Measurements from ENCODE around the gene CAMLG. TPM values are rescaled to one million over a fixed set of nuclear protein-coding genes. Genes with fewer than 3 reads are reported as not detected.

Gene CAMLG
- 10 to 100 TPM; 27.1 to 27.2 TPM for total RNA-seq

GRCh38 chr5:134738133-134738962, at the start of gene CAMLG:
Gene CAMLG (plus strand): TSS chr5:134738548. CDS start chr5:134738621, 73 bp downstream.

GRCh38 chr5:134758504-134759341, 20.4 kb downstream of the CAMLG start, which contains the start of gene DDX46:
Gene DDX46 (plus strand): TSS chr5:134758779. CDS start chr5:134758939, 160 bp downstream.

Other genes with a start within 250 kb of the CAMLG start
- 10 to 100 TPM; 81.4 to 82.0 TPM for gene JADE2, start 212.9 kb upstream of the CAMLG start, total RNA-seq
- gene SAR1B, start 105.7 kb upstream of the CAMLG start, total RNA-seq, result 10 to 100 TPM; 39.5 to 39.9 TPM
- 10 to 100 TPM; 20.2 to 20.5 TPM for gene SEC24A, start 89.8 kb upstream of the CAMLG start, total RNA-seq
- 10 to 100 TPM; 57.3 to 64.0 TPM for gene DDX46, start 20.2 kb downstream of the CAMLG start, total RNA-seq
- 10 to 100 TPM; 28.2 to 30.9 TPM for gene C5orf24, start 107.4 kb downstream of the CAMLG start, total RNA-seq
- 10 to 100 TPM; 48.1 to 48.2 TPM for gene TXNDC15, start 135.8 kb downstream of the CAMLG start, total RNA-seq
- 10 to 100 TPM; 13.7 to 15.3 TPM for gene PCBD2, start 166.6 kb downstream of the CAMLG start, total RNA-seq
- 1 to 10 TPM in 1 of 2 experiments, under 1 TPM in 1; 0.67 to 1.1 TPM for gene CATSPER3, start 229.4 kb downstream of the CAMLG start, total RNA-seq

Measured in activated naive CD4-positive, alpha-beta T cell treated with anti-CD3 and anti-CD28 coated beads, Interleukin-2, amount 10 ng/mL, durations not matched to agents 5 hours and 36 hours (primary cell).